COLO829 (cell line): ENCODE data around the gene DISC1.
A peak's percentile ranks its signal among the peaks of the same experiment; 100 is the strongest.
"Not testable (repeated sequence)": the region's sequence is repeated elsewhere in the genome, so short reads cannot be mapped to it uniquely, and the experiment has no call there.

ENCODE experiments used
- DNase-seq: peaks from one replicate; pipeline ENCODE4 v3.0.0; 2012; ENCODE audit warnings: low spot score

Gene DISC1

DNA sequence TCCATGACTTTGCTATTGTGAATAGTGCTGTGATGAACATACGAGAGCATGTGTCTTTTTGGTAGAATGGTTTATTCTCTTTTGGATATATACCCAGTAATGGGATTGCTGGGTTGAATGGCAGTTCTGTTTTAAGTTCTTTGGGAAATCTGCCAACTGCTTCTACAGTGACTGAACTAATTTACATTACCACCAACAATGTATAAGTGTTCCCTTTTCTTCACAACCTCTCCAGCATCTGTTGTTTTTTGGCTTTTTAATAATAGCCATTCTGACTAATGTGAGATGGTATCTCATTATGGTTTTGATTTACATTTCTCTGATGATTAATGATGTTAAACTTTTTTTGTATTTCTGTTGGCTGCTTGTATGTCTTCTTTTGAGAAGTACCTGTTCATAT, 335.2 kb downstream of the DISC1 start:
- DNase-seq: not testable (repeated sequence)

DNA sequence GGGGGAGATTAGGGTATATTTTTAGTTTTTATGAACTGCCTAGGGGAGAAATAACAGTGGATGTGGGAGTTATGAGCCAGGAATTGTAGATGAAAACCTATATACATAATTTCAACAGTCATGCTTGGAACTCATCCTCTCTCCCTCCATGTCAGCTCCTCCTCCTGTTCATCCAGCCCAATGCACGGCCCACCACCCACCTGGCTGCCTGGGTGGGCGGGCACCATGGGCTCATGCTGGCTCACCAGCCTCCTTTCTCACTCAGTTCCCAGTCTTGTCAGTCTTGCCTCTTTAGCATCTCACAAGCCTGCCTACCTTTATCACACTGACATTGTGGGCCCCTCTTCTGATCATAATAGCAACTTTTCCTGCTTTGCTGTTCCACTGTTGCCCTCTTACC, 336.0 kb downstream of the DISC1 start:
- no peak for DNase-seq

GRCh38 chr1:231964241-231964640, 337.7 kb downstream of the DISC1 start:
- no peak for DNase-seq

DNA sequence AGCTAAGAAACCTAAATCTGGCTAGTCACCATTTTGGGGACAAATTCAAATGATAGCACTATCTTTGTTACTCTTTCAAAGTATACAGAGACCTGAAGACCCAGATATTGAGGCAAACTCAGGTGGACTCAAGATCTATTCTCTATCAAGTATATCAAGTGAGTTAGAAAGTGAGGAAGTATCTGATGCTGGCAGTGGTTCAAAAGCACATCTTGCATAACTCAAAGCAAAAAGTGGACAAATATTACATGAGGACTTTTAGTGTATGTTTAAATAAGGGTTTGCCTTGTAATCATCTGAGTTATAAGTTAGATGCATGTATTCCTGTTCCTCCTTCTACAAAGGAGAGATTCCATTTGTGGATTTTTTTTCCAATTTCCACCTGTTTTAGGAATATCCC, 338.4 kb downstream of the DISC1 start:
- DNase-seq: no peak

GRCh38 chr1:231965615-231966014, 339.0 kb downstream of the DISC1 start:
- no peak for DNase-seq

- DNase-seq: no peak
These were observed 340.4 kb downstream of the DISC1 start for GRCh38 chr1:231966983-231967382.

DNA sequence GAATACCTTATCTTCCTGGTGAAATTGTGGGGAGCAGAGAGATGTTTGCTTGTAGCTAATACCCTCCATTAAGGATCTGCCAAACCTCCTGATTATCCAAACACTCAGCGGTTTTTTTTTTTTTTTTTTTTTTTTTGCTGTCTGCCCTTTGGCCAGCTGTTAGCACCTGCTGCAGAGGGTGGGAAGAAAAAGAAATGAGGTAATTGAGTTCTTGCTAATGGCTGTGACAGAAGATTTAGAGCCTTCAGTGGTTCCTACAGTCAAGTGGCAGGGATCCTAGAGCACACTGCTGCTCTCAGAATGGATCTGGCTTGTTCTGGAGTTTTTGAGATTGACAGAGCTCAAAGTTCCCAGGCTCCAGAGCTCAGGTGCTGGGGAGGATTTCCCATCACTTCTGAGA, 342.5 kb downstream of the DISC1 start:
- DNase-seq: no peak

- not testable (repeated sequence) for DNase-seq
These were observed 343.2 kb downstream of the DISC1 start for GRCh38 chr1:231969761-231970160.

DNA sequence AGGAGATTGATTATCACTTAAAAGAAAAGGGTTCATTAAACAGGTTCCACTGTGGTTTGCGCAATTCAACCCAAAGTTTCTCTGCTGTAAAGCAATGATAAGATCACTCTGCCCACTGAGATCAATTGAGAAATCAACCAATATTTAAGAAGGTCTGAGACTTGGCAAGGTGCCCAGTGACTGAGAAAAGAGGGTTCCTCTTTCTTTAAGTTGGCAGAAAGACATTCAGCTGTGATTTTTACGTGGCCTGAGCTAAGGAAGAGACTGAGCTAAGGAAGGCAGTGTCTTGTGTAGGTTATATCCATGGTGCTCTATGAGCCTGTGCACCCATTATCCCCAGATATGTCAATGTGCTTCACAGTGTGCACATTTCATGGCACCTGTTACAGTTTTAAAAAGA, 344.1 kb downstream of the DISC1 start:
- DNase-seq: no peak

DNA sequence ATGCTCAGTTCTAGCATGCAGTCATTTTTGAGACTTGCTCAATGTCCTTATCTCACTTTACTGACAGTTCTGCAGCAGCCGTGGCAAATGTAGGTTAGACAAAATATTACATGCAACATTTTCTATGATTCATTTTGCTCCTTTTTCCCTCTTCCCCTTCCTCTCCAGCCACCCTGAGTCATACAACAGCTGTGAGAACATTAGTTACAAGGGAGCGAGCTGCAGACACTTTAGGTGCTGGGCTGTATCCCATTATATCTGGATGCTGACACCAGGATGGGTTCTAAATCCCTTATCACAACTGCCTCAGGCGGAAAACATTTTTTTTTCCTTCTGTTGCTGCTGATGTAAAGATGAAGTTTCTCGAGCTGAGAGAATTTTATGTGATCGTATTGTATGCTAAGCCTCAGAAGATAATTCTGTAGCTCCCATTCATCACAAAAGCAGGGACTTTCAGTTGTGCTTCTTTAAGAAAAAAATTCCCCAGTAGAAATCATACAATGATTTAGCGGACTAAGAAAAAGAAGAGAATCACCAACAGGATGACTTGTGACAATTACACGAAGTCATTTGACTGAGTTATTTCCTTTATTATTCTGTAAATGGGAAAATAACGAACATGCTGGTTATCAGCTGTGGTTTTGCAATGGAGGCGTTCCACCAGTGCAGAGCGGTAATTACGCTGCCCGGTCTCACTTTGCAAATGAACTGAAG, 345.0 kb downstream of the DISC1 start:
- DNase-seq: no peak

- DNase-seq: no peak
These were observed 345.5 kb downstream of the DISC1 start for GRCh38 chr1:231972111-231972445.

- DNase-seq: no peak
These were observed 347.2 kb downstream of the DISC1 start for GRCh38 chr1:231973830-231974229.

DNA sequence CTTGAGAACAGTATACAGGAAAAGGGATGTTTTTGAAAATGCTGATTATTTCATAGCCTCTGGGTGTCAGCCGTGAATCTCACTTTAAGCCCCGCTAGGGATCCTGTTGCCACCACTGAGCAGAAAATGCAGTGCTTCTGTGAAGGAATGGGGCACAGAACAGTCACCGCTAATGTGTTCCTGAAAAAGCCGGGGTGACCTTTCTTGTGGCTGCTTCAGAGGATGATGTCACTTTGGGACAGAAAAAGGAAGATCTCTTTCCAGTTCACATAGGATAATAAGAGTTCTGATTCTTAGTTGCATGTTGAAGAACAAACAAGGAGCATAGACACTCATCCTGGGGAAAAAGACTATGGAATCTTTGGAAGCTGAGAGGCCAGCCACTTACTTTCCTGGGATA, 349.6 kb downstream of the DISC1 start:
- no peak for DNase-seq

DNA sequence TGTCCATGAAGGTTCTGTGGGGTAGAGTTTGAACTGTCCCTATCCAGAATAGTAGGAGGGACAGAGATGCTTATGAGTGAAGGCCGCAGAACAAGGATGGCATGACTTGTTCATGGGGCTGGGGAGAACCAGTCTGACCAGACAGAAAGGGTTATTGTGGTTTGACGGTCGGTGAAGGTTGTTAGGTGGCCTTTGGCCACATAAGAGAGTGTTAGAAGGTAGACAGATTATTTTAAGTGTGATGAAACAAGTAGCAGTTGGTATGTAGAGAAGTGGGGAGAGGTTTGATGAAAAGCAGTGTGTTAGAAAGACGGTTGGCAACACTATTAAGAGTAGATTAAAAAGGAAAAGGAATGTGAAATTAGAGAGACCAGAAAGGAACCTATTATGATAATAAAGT, 355.1 kb downstream of the DISC1 start:
- no peak for DNase-seq

DNA sequence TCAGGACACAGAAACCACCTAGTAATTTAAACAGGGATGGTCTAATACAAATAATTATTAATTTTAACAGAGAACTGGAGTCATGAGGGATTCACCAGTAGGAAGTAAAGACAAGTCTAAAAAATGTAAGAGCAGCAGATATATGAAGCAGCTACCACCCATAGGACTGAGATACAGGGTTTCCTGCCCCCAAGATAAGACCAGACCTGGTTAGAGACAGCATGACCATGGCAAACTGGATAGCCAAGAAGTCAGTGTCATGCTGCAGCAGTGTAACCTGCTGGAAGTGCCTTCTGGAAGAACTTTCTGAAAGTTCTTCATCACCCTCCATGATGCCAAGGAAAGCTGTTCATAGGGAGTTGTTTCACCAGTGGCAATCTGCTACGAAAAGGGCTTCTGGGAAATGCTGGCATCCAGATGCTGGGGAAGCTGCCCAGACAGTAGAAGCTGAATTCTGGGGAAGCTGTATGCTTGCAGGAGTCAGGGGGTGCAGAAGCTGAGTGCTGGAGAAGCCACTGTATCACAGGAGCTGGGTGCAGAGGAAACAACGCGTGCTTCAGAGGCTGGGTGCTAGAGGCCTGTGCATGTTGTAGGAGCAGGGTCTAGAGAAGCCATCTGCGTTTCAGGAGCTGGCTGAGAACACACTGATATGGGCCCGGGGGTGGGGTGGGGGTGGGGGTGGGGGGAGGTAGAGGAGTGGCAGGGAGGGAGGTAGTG, 356.4 kb downstream of the DISC1 start:
- DNase-seq: no peak

GRCh38 chr1:231983588-231984193, 357.1 kb downstream of the DISC1 start:
- no peak for DNase-seq

- DNase-seq: no peak
These were observed 358.9 kb downstream of the DISC1 start for GRCh38 chr1:231985296-231986023.

GRCh38 chr1:231986631-231987336, 360.2 kb downstream of the DISC1 start:
- DNase-seq: peak; percentile 40

- DNase-seq: no peak
These were observed 363.8 kb downstream of the DISC1 start for GRCh38 chr1:231990388-231990787.

- DNase-seq: no peak
These were observed 364.6 kb downstream of the DISC1 start for GRCh38 chr1:231991231-231991630.

DNA sequence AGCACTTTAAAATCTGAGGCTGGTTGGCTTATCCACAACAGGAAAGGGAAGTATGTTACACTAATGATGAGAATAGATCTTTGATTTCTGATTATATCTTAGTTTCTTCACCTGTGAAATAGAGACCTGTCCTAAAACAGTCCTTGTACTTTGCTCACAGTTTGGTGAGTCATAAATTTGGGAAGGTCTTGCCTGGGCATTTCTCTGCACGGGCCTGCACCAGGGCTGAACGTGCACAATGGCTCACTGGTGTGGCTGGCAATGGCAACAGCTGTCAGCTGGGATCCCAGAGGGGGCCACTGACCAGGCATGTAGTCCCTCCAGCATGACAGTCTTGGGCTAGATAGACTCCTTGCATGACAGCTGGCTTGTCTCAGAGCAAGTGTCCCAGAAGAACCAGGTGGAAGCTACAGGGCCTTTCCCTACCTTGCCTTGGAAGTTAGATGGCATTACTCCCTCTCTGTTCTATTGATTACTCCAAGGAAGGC, 367.4 kb downstream of the DISC1 start:
- DNase-seq: no peak

DNA sequence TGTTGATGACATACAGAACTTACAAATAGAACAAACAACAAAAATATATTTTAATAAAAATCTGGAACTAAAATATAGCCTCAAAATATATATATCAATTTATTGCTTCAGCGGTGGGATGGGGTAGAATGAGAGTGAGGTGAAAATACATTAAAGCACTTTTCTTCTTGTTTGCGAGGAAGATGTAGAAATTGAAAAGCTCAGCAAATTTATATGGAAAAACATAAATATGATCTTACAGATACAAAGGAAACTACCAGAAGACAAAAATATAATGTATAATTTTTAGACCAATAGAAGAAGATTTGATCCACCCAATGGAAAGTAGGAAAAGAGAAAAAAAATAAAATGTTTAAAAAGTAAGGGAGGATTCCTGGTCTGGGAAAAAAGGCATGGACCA, 372.2 kb downstream of the DISC1 start:
- DNase-seq: no peak
